Astrocyte (in vitro differentiated cells and primary cell): Measurements from ENCODE around the gene TGFB1I1.

ENCODE experiments used
- EZH2 ChIP-seq: IDR thresholded peaks from 2 replicates; pipeline ENCODE4 v1.6.1; 2012; ENCODE audit warnings: mild to moderate bottlenecking, low read length, inconsistent platforms; ENCODE audit not compliant: insufficient read depth
- TF ChIP-seq, protein P1 (sequence below): IDR thresholded peaks from 2 replicates; pipeline ENCODE4 v1.5.1; 2011; ENCODE audit warnings: low read depth, mild to moderate bottlenecking, inconsistent platforms, low read length, moderate library complexity; ENCODE audit not compliant: insufficient read depth

DNA sequence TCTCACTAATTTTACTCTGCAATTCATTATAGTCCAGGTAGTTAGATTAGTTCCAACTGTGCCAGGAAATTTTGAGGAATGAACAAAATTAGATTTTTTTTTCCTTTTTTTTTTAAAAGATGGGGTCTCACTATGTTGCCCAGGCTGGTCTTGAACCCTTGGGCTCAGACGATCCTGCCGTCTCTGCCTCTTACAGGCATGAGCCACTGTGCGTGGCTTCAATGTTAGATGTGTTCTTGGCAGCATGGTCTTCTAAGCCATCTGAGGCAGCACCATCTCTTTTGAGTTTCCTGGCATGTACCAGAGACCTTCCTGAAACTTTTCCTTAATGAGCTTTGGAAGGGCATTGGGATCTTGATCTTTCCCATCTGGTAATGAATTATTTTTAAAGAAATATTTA lies 53.2 kb downstream of the TGFB1I1 start:
- TF ChIP-seq, protein P1, sequence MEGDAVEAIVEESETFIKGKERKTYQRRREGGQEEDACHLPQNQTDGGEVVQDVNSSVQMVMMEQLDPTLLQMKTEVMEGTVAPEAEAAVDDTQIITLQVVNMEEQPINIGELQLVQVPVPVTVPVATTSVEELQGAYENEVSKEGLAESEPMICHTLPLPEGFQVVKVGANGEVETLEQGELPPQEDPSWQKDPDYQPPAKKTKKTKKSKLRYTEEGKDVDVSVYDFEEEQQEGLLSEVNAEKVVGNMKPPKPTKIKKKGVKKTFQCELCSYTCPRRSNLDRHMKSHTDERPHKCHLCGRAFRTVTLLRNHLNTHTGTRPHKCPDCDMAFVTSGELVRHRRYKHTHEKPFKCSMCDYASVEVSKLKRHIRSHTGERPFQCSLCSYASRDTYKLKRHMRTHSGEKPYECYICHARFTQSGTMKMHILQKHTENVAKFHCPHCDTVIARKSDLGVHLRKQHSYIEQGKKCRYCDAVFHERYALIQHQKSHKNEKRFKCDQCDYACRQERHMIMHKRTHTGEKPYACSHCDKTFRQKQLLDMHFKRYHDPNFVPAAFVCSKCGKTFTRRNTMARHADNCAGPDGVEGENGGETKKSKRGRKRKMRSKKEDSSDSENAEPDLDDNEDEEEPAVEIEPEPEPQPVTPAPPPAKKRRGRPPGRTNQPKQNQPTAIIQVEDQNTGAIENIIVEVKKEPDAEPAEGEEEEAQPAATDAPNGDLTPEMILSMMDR: no peak
- no peak for TF ChIP-seq EZH2
